ENCODE data around the gene RBPJL. TPM values are rescaled to one million over a fixed set of nuclear protein-coding genes. Genes with fewer than 3 reads are reported as not detected.

The RBPJL gene
- total and polyA plus RNA-seq, 8 donors, result 2.2 to 10.4 (median 3.4) TPM; not detected in 4

GRCh38 chr20:45354423-45355208, 48.0 kb downstream of the RBPJL start:
- H3K4me3 ChIP-seq, result no peak overlapping the region
- WGBS, 5 donors, result 62 to 77% (median 72%) methylated on average over 9 of the region's 9 CpGs
- H3K27me3 ChIP-seq, result no peaks in the 10 kb centered on the region
- no peak for DNase-seq
- no peaks in the 10 kb centered on the region for H3K9me3 ChIP-seq
- peaks cover 20 to 34% (median 27%) of the 10 kb centered on the region in 4 donors for H3K4me1 ChIP-seq
- peak overlapping the region in 4 of 5 donors; percentile 50 to 95 (median 60) for H3K27ac ChIP-seq
- no peaks in the 10 kb centered on the region for H3K36me3 ChIP-seq
- intact Hi-C loops (cut with DNase I; ENCODE audit: low total_unique reads), result no loop called here
- TF ChIP-seq EP300 (IDR thresholded peaks at IDR 0.05) (no peak), POLR2AphosphoS5 (IDR thresholded peaks at IDR 0.05) (no peak), POLR2A (IDR thresholded peaks at IDR 0.05) (no peak)
- TF ChIP-seq, protein P1, sequence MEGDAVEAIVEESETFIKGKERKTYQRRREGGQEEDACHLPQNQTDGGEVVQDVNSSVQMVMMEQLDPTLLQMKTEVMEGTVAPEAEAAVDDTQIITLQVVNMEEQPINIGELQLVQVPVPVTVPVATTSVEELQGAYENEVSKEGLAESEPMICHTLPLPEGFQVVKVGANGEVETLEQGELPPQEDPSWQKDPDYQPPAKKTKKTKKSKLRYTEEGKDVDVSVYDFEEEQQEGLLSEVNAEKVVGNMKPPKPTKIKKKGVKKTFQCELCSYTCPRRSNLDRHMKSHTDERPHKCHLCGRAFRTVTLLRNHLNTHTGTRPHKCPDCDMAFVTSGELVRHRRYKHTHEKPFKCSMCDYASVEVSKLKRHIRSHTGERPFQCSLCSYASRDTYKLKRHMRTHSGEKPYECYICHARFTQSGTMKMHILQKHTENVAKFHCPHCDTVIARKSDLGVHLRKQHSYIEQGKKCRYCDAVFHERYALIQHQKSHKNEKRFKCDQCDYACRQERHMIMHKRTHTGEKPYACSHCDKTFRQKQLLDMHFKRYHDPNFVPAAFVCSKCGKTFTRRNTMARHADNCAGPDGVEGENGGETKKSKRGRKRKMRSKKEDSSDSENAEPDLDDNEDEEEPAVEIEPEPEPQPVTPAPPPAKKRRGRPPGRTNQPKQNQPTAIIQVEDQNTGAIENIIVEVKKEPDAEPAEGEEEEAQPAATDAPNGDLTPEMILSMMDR (IDR thresholded peaks at IDR 0.05), result no peak

GRCh38 chr20:45355209-45356084, 48.8 kb downstream of the RBPJL start:
- H3K9me3 ChIP-seq, result no peaks in the 10 kb centered on the region
- peaks cover 27 to 42% (median 35%) of the 10 kb centered on the region in 4 donors for H3K4me1 ChIP-seq
- no peaks in the 10 kb centered on the region for H3K27me3 ChIP-seq
- H3K27ac ChIP-seq, result peak overlapping the region in 4 of 5 donors; percentile 50 to 95 (median 60)
- 55 to 83% (median 76%) methylated on average over 5 of the region's 5 CpGs for WGBS, 5 donors
- intact Hi-C loops (cut with DNase I; ENCODE audit: low total_unique reads), result no loop called here
- DNase-seq, result no peak
- H3K4me3 ChIP-seq, result no peak overlapping the region
- TF ChIP-seq POLR2A (IDR thresholded peaks at IDR 0.05) (no peak), POLR2AphosphoS5 (IDR thresholded peaks at IDR 0.05) (peak in 1 of 3 donors; percentile 53)
- no peaks in the 10 kb centered on the region for H3K36me3 ChIP-seq

- no peak overlapping the region for H3K4me3 ChIP-seq
- TF ChIP-seq POLR2A (IDR thresholded peaks at IDR 0.05) (no peak), EP300 (IDR thresholded peaks at IDR 0.05) (peak; percentile 44), POLR2AphosphoS5 (IDR thresholded peaks at IDR 0.05) (peak; percentile 46 to 98 (median 88))
- TF ChIP-seq, protein P1 (IDR thresholded peaks at IDR 0.05), result no peak
- WGBS, 5 donors, result 24 to 50% (median 39%) methylated on average over 10 of the region's 10 CpGs
- intact Hi-C loops (cut with DNase I; ENCODE audit: low total_unique reads), result no loop called here
- DNase-seq, result peak in 1 of 2 donors; percentile 58
- H3K36me3 ChIP-seq, result no peaks in the 10 kb centered on the region
- H3K27me3 ChIP-seq, result no peaks in the 10 kb centered on the region
- H3K9me3 ChIP-seq, result no peaks in the 10 kb centered on the region
- H3K4me1 ChIP-seq, result peaks cover 45 to 63% (median 52%) of the 10 kb centered on the region in 4 donors
- H3K27ac ChIP-seq, result peak overlapping the region; percentile 7 to 97 (median 95)
These were observed 51.8 kb downstream of the RBPJL start for GRCh38 chr20:45358282-45359068.

GRCh38 chr20:45359069-45359405, 52.4 kb downstream of the RBPJL start:
- Histone ChIP-seq H3K36me3 (no peaks in the 10 kb centered on the region), H3K27ac (peak overlapping the region; percentile 7 to 97 (median 95)), H3K9me3 (no peaks in the 10 kb centered on the region), H3K4me3 (no peak overlapping the region), H3K4me1 (peaks cover 50 to 69% (median 58%) of the 10 kb centered on the region in 4 donors), H3K27me3 (no peaks in the 10 kb centered on the region)
- TF ChIP-seq POLR2A (IDR thresholded peaks at IDR 0.05), result no peak
- TF ChIP-seq EP300 (IDR thresholded peaks at IDR 0.05), result peak; percentile 96
- TF ChIP-seq, protein P1 (IDR thresholded peaks at IDR 0.05), result no peak
- peak; percentile 23 to 65 (median 51) for TF ChIP-seq POLR2AphosphoS5 (IDR thresholded peaks at IDR 0.05)
- peak in 1 of 2 donors; percentile 44 for DNase-seq
- 64 to 76% (median 73%) methylated on average over 7 of the region's 7 CpGs for WGBS, 5 donors
- intact Hi-C loops (cut with DNase I; ENCODE audit: low total_unique reads), result no loop called here

All from stomach (tissue), 9 donors.